Measurements from ENCODE around the gene RAI14.
"Not testable (repeated sequence)": the region's sequence is repeated elsewhere in the genome, so short reads cannot be mapped to it uniquely, and the experiment has no call there.

Gene RAI14

DNA sequence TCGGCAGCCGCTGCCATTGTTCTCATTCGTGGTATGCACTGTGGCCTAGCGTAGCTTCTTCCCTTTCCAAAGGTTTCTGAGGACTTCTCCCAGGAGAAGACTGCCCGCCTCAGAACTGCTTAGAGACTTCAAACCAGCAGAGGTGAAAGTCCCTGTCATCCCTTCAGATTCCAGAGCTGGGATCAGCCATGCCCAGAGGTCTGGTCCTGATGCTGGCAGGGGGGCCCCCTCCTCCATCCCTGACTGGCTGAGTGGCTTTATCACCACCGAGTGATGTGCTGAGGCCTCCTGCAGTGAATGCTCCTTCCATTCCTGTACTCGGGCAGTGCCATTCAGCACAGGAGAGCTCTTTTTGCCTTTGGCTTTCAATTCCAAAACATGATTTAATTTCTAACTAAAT lies 174.7 kb downstream of the RAI14 start:
- DNase-seq, result not testable (repeated sequence)

DNA sequence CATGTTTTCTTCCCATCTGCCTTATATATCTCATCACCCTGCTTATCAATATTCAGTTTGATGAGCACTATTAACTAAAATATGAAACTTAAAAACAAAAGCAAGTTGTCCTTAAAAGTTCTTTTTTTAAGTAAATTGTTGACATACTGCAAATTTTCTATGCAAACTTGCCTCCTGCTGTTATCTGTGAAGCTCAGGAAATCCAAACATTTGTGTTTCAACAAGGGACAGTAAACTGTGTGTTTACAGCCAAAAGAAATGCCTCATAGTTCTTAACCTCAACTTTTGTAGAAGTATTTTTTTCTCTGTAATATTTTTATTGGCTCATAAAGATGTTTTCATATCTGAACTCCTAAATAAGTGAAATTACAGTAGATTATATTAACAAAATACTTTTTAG lies 175.2 kb downstream of the RAI14 start:
- DNase-seq, result no peak

DNA sequence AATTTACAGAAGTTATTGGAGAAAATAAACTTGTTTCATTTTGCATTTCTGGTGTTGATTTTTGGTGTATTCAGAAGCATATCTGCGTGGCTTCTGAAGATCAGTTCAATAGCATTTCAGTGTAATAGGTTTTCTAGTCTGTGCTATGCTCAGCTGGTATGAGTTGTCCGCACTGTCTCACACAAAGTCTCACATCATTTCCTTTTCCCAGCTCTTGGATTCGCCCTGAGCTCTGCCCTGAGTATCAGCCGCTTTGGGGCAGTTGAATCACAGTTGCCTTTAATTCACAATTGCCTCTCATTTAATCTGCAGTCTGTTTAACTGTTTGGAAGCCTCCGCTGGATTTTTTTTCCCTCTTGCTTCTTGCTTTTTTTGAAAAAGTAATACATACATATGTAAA lies 176.4 kb downstream of the RAI14 start:
- no peak for DNase-seq

DNA sequence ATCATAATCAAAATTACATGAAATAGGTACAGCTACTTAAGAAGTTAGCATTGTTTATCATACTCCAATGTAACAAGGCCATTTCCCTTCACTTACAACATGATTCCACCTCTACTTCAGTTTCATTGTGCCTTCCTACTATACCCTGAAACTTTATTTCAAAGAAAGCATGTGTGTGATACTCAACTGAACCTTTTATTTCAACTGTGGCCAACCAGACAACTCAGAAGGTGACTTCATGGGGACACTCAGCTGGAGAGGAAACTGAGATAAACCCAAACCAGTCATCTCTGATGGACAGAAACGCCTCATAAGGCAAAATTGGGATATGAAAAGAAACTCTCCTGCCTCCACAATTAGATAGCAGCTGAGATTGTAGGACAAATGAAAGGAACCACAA lies 177.0 kb downstream of the RAI14 start:
- no peak for DNase-seq

DNA sequence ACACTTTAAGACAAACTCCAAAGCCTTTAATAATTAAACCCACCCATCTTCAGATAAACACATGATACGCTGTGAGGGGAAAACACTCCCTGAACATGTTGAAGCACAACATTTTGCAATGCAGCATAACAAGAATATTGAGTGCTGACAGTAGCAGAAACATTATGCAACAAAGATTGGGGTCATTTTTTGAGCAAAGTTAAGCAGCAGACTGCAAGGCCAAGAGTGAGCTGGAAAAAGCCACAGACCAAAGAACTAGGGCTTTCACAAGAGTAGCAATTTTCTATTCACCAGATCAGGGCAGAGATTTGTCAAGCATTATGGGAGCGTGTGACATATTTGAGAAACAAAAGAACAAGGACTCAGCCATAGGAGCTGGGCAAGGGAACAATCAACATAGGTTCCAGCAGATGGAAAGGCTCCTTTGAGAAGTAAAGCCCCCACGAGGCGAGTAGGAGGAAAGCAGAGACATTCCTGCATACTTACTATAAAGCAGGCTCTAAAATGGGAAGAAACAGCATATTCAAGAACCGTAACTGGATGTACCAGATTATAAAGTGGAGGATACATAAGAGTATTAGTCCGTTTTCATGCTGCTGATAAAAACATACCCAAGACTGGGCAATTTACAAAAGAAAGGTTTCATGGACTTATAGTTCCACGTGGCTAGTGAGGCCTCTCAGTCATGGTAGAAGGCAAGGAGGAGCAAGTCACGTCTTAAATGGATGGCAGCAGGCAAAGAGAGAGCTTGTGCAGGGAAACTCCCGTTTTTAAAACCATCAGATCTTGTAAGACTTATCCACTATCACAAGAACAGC lies 178.1 kb downstream of the RAI14 start:
- no peak for DNase-seq

DNA sequence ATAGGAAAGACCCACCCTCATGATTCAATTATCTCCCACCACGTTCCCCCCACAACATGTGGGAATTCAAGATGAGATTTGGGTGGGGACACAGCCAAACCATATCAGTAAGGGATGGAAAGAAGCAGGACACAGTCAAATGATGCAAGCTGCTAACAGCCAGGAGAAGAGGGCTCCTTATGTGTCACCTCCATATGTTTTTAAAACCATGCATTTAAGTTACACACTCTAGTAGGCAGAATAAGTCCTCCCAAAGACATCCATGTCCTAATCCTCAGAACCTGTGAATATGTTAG lies 178.6 kb downstream of the RAI14 start:
- no peak for DNase-seq

DNA sequence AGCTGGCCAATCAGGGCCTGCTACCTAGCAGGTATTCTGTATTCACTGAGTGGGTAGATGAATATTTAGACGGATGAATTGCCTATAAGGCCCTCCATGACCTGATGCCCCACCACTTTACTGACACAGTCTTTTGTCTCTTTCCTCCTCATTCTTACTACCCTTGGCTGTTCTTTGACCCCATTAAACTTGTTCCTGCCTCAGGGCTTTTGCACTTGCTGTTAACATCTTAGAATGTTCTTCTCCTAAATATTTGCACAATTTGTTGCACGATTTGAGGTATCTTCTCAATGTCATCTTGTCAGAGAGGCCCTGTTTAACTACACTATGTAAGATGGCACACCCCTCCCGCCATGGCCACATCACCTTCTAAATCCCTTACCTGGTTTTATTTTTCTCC lies 179.5 kb downstream of the RAI14 start:
- DNase-seq, result no peak

DNA sequence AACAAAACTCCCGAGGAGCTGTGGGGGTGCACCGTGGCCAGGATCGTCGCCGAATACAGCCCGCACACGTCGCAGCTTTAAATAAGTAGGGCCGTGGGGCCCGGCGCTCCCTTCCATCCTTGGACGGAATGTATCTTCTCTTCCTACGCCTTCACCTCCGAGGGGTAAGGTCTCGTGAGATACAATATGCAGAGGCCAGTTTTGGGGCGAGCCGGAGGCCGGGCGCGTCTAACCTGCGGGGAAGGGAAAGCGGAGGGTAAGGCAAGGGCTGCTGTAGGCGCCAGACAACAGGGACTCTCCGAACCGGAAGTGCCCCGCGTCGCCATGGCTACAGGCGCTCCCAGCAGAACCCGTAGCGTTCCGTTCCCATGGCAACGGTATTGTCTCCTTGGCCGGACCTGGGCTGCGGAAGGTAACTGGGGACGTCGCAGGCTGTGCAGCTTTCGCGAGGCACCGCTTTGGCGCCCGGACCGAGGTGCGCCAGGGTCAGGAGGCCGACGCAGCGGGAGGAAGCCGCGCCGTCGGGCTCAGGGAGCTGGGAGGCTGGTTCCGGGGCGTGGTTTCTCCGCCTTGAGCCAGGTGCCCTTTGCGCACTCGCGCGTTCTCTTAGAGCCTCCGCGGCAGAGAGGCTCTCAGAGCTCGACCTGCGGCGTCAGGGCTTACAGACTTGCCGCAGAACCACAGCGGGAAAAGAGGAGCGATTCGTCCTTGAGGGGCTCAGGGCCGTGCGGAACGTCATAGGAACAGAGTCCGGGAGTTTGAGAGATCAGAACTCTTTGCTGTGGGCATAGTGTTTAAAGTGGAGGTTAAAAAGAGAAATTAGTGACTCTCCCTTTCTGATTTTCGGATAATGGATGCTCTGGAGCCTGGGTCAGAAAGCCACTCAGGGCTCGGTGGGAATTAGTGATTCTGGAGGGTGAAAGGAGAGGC lies 182.9 kb downstream of the RAI14 start, which contains the start of gene TTC23L:
TTC23L (plus strand) TSS at position 380 of the 930 bp plus-strand sequence. CDS start 1,508 bp downstream, outside the sequence.
- peak; percentile 76 to 83 for DNase-seq

DNA sequence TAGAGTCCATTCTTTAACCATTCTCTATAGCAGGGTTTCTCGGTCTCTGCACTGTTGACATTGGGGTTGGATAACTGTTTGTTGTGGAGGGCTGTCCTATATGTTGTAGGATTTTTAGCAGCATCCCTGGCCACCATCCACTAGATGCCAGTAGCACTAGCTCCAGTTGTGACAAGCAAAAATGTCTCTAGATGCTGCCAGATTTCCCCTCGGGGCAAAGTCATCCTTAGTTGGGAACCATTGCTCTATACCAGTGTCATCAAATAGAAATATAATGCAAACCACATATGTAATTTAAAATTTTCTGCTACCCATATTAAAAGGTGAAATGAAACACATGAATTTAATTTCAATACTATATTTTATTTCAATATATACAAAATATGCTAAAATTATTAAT lies 185.7 kb downstream of the RAI14 start:
- DNase-seq, result no peak

DNA sequence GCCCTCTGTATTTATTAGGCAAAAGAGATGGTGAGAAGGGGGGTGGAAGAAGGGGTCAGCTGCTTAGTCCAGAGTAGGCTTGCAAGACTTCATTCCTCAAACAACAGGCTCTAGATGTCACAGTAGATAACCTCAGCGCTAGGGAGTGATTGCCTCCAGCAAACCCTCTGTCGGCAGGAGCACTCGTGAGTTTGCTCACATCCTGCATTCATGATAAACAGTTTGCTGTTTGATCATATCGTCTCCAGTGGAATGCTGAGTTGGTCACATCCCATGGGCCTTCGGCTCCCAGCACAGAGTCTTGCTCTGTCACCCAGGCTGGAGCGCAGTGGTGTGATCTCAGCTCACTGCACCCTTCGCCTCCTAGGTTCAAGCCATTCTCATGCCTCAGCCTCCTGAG lies 186.4 kb downstream of the RAI14 start:
- DNase-seq, result no peak

DNA sequence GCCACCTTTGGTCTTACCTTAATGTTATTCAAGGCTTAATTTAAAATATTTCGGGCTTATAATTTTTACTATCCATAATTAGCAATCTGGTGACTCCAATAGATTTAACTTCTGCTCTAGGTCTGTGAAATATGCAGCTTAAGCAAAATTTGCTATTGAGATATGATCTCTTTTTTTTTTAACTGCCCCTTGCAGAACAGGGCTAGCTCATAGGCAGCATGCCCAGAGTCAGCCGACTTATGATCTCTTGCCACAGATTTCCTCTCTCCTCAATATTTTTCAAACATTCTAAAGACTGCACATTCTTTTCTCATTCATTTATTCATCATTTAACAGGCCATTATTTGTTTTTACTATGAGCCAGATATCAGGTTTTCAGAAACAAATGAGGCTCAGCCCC lies 187.4 kb downstream of the RAI14 start:
- DNase-seq, result no peak

DNA sequence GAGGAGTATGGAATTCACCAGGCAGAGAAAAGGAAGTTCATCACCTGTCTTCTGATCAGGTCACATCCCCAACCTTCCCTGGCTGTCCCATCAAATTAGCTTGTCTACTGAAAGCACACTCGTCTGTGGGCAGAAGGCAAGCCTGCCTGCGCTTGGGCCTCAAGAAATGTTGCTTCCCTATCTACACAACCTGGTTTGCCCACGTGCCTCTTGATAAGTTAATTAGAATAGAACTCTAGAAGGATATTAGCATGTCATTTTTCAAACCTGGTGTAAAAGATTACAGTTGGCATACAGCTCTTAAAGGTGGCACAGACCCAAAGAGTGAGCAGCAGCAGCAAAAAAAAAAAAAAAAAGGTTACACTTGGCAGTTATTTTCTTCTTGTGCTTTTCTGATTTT lies 188.0 kb downstream of the RAI14 start:
- DNase-seq, result no peak

DNA sequence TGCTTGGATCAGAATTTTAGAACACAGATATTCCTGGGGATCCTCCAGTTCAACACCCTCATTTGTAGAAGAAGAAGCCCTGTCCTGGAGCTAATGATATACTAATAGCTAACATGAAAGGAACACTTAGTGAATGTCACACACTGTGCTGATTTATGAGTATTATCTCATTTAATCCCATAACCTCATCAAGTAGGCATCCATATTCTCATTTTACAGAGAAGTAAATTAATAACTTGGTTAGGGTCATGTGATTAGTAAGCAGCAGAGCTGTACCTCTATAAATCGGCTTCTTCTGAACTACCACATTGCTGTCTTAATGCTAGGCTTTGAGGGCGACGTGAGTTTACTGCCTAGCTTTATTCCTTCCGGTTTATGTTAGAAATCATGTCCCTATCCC lies 188.9 kb downstream of the RAI14 start:
- no peak for DNase-seq

DNA sequence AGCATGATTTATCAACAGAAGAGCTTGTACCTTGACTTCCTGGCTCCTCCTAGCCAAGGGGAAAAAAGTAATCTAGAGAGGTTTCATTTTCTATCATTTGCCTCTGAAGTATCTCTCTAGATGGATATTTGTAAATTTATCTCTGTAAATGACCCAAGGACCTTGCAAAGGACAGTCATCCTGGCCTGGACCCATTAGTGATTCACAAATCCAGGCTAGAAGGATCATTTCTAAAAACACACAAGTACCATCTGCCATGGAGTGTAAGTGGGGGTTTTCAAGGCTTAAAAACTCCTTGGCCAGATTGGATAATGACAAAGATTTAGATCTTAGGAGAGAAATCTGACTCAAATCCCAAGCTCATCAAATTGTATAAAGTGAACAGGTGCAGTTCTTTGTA lies 190.9 kb downstream of the RAI14 start:
- DNase-seq, result no peak

DNA sequence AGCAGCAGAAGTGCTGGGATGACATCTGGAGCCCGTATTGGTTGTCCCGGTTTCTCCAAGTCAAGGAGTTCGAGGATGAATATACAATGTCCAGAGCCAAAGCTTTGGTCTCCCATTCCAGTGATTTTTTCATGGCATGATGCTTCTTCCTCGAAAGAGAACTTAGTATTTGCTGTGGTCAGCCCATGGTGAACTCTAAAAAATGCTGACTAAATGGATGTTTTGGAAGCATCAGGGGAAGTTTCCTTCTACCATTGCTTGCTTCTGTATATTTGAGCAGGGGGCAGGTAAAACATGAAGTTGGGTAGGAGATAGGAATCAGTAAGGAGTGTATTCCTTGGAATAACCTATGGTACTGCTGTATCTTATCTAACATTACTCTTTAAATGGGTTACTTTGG lies 191.4 kb downstream of the RAI14 start:
- no peak for DNase-seq

DNA sequence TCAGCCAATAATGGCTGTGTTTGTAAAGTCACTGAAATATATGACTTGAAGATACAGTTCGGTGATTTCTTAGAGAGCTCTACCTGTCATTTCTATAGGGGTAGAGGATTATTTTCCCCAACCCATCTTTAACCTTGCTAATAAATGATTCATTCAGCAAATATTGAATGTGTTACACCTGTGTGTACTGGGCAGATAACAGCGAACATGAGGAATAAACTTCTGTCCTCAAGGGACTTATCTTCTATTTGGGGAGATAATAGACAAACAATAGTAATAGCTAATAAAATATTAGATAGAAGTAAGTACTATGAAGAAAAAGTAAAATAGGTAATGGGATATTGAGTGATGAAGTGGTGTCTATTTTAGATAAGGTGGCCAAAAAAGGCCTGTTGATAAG lies 192.1 kb downstream of the RAI14 start:
- no peak for DNase-seq

DNA sequence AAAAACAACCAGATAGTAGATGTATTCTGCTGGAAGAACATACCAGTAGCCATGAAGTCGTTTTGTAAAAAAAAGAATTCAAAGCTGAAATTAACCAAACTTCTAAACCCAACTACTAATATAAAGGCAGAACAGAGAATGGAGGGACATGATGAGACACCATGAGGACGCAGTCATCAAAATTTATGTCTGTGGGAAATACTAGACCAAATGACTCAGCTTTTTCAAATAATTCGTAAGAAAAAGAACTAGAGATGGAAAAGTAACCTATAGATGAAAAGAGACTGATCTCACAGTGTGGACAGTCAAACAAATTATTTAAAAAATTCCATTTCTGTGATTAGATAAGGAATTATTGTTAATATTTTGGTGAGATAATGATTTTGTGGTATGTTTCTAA lies 193.1 kb downstream of the RAI14 start:
- DNase-seq, result no peak

DNA sequence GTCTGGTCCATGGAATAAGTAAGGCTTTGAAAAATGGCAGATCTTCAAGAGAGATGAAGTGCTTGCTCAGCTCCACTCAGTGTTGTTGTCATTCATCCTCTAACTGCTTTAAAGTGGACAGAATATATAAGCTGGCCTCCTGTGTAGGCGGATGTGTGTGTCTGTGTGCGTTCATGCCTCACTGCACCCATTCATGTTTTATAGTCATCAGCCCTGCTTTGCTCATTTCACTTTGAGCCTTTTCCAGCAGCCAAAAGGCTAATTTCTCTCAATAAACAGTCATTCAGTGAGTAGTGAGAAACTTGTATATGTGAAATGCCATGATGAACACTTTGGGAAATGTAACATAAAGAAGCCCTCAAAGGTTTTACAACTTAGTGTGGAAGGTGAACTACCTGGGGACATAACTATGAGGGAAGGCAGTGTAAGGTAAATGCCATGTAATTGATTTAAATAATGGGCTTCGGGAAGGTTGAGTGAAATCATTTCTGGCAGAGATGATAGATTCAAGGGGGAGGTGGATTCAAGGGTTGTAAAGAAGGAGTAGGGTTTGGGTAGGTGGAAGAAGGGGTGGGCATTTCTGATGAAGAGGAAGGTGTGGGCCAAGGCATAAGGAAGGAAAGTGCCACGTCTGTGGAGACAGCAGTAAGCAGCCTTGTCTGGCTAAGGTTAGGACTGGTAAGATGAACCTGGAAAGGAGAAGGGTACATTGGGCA lies 198.5 kb downstream of the RAI14 start:
- DNase-seq, result no peak

DNA sequence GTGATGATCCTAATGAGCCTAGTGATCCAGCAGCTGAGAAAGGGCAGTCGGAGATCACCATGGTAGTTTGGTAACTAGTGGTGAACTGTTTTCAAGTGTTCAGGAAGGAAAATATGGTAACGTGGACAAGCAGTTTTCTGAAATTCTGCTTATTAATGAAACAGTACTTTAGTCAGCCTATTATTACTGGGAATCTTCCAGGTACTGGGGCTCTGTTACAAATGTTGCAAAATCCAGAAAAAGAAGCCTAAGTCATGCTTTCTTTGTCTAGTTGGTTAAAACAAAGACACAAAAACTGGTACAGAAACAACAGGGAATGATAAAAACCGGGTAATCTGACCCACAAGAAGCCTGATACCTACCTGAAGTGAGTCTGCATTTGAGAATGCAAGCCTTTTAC lies 201.0 kb downstream of the RAI14 start:
- DNase-seq, result no peak

DNA sequence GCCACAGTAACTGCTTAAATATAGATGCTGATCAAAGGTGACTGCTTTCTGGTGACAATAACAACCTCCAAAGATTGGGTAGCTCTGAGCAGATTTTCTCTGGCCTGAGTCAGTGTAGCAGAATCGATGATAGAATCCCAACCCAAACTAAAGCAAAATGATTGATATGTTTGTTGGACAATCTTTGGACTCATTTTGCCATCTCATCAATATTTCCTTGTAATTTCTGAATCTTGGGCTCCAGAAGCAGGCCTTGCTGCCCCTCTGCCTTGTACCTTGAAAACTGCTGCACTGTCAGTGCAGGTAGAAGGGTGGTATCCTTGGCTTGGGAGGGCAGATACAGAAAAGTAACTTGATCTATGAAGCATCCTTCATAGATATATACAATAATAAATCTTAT lies 201.8 kb downstream of the RAI14 start:
- DNase-seq, result no peak

DNA sequence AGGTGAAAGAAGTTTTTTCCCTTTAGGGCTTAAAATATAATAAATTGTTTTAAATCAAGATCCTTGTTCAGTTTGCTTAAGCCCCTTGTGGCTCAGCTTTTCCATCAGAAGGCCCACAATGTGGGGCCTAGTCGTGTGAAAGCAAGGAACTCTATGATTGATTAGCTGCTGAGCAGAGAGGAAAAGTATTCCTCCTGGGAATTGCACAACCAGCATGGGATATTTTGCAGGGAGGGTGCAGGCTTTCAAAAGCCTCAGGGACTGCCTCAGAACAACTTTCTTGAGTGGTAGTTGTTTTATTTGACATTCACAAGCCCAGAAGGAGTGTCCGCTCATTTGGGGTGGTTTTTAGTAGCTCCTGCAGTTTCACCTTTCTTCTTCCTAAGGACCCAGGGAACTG lies 202.7 kb downstream of the RAI14 start:
- no peak for DNase-seq

DNA sequence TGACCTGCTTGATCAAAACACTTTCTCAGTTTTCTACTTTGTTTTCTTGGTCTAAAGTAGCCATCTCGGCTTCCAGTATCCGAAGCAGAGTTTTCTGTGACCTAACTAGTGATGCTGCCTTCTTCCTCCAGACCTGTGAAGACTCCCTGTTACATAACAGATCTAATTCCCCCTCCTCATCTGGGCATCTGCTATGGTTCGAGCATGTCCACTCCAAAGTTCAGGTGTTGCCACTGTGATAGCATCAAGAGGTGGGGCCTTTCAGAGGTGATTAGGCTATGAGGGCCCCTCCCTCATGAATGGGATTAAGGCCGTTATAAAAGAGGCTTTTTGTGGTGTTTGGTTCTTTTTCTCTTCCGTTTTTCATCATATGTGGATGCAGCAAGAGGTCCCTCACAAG lies 203.1 kb downstream of the RAI14 start:
- no peak for DNase-seq

DNA sequence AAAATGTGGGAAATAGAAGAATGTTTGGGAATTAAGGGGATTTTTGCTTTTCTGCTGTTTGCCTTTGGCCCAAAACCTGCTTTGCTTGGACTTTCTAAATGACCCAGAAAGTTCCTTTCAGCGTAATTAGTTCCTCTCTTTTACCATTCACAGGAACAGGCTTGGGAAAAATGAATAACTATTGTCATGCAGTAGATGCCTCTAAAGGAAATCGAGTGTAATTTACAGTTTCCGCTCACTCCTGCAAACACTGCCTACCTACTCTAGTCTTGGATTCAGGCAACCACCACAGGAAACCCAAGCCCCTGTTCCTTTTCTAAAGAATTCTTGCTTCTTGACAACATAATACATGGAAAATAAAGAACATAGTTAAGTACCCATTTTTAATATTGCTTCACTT lies 207.8 kb downstream of the RAI14 start:
- no peak for DNase-seq

DNA sequence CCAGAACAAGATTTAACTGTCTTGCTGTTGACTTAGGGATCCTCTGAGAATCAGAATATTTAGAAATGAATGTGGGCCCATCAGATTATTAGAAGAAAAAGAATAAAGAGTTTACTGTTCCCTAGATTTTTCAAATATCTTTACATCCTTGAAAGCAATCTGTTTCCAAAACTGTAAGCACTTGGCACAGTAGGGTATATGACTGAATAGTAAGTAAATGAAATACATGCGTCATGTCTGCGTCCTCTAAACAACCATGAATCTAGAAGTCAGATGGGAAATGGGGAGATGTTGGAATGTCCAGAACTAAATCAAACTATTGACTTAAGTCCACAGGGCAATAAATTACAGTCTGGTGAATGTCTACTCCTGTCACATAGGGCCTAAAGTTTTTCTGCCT lies 209.0 kb downstream of the RAI14 start:
- no peak for DNase-seq

Data from stimulated activated CD4-positive, alpha-beta T cell treated with anti-CD3 and anti-CD28 coated beads, Interleukin-2, amount 100 ng/mL, for 48 hours (primary cell).